Activated CD4-positive, alpha-beta memory T cell treated with anti-CD3 and anti-CD28 coated beads for 36 hours (primary cell): ENCODE results near the gene NDC80. TPM values are rescaled to one million over a fixed set of nuclear protein-coding genes. Genes with fewer than 3 reads are reported as not detected.

Experiments used
- CTCF ChIA-PET: fragments of 350-600 bp; sonication (Branson Sonifier 250); formaldehyde crosslinking; loops from one replicate; lab custom pipeline; 2021; ENCODE audit warnings: antibody characterized with exemption, inconsistent platforms; lab: Charles Lee
- POLR2A ChIA-PET: fragments of 350-600 bp; sonication (Branson Sonifier 250); formaldehyde crosslinking; loops from one replicate; lab custom pipeline; 2021; ENCODE audit warnings: antibody characterized with exemption; lab: Charles Lee
- DNase-seq: peaks from one replicate; pipeline ENCODE4 v3.0.0-alpha.2; 2020
- H3K27ac Mint-ChIP-seq: one replicate; pipeline ENCODE4 v1.8.0; 2021; ENCODE audit warnings: mixed read lengths
- H3K27me3 Mint-ChIP-seq: one replicate; pipeline ENCODE4 v1.8.0; 2021; ENCODE audit warnings: mixed read lengths
- H3K36me3 Mint-ChIP-seq: one replicate; pipeline ENCODE4 v1.8.0; 2021; ENCODE audit warnings: mixed read lengths
- H3K4me1 Mint-ChIP-seq: one replicate; pipeline ENCODE4 v1.8.0; 2021; ENCODE audit warnings: low read depth, mixed read lengths
- H3K4me3 Mint-ChIP-seq: one replicate; pipeline ENCODE4 v1.8.0; 2021; ENCODE audit warnings: mild to moderate bottlenecking, mixed read lengths
- H3K9me3 Mint-ChIP-seq: one replicate; pipeline ENCODE4 v1.8.0; 2021; ENCODE audit warnings: mixed read lengths
- intact Hi-C: fragments of 100-400 bp; cut with micrococcal nuclease; formaldehyde crosslinking; loops from one replicate; pipeline ENCODE4 v1.15.1; 2023
- total RNA-seq, 2 experiments: library from RNA; stranded (reverse); gene quantifications; one replicate each; pipeline ENCODE4 v1.2.3, GENCODE V29; 2021

The NDC80 gene
- total RNA-seq, 2 experiments from 2014 or later = 79.3 to 83.1 TPM

- ChIA-PET POLR2A (interaction anchor here (1.6 kb wide), 1 partner anchor 20 kb away, joined by 9 read pairs; the partner anchor contains the start of gene SMCHD1), CTCF (interaction anchor here (1.6 to 1.9 kb wide), 2 partner anchors 16 to 64 kb away, joined by 5 to 9 read pairs; partner anchors contain the start of genes METTL4 and NDC80)
- Mint-ChIP-seq H3K27ac (peak overlapping the region; percentile 24), H3K36me3 (peaks cover 3% of the 10 kb centered on the region), H3K4me3 (no peak overlapping the region), H3K9me3 (peaks cover 11% of the 10 kb centered on the region), H3K27me3 (no peaks in the 10 kb centered on the region), H3K4me1 (peaks cover 79% of the 10 kb centered on the region)
- intact Hi-C loops = loop anchor here (5.0 kb wide), 2 partner anchors 427 to 1823 kb away; partner anchors contain the start of gene YES1
- DNase-seq = no peak
These were observed 64.2 kb downstream of the NDC80 start for GRCh38 chr18:2635586-2635985.

GRCh38 chr18:2636126-2636631 lies 64.8 kb downstream of the NDC80 start:
- Mint-ChIP-seq H3K27me3 (no peaks in the 10 kb centered on the region), H3K4me3 (peak overlapping the region; percentile 59), H3K4me1 (peaks cover 84% of the 10 kb centered on the region), H3K27ac (peak overlapping the region; percentile 92), H3K9me3 (peaks cover 11% of the 10 kb centered on the region), H3K36me3 (peaks cover 3% of the 10 kb centered on the region)
- POLR2A ChIA-PET = interaction anchor here (0.6 to 1.6 kb wide), 2 partner anchors 19 to 23 kb away, joined by 3 to 9 read pairs; partner anchors contain the start of gene SMCHD1
- DNase-seq = no peak
- intact Hi-C loops = loop anchor here (1.0 to 5.0 kb wide), 4 partner anchors 8 to 1824 kb away; partner anchors contain the start of genes SMCHD1 and YES1
- CTCF ChIA-PET = interaction anchor here (0.9 to 1.9 kb wide), 4 partner anchors 15 to 516 kb away, joined by 3 to 9 read pairs (median 4); partner anchors contain the start of genes METTL4 and NDC80

GRCh38 chr18:2641638-2642037 lies 70.3 kb downstream of the NDC80 start:
- intact Hi-C loops = loop anchor here (1.0 to 5.0 kb wide), 7 partner anchors 13 to 606 kb away; partner anchors contain the start of genes METTL4, MYL12A and NDC80
- Mint-ChIP-seq H3K4me3 (peak overlapping the region; percentile 57), H3K36me3 (peaks cover 1% of the 10 kb centered on the region), H3K27me3 (no peaks in the 10 kb centered on the region), H3K4me1 (peaks cover 52% of the 10 kb centered on the region), H3K9me3 (peaks cover 4% of the 10 kb centered on the region), H3K27ac (peak overlapping the region; percentile 58)
- ChIA-PET POLR2A (interaction anchor here (0.6 to 1.7 kb wide), 4 partner anchors 14 to 1929 kb away, joined by 3 to 12 read pairs (median 3); partner anchors contain the start of genes ENOSF1, METTL4, NDC80 and SMCHD1), CTCF (interaction anchor here (1.5 to 1.6 kb wide), 2 partner anchors 14 kb away, joined by 4 to 5 read pairs; partner anchors contain the start of gene SMCHD1)
- no peak for DNase-seq

- intact Hi-C loops = loop anchor here (5.0 kb wide), 3 partner anchors 55 to 605 kb away; partner anchors contain the start of gene MYL12A
These were observed 71.4 kb downstream of the NDC80 start for GRCh38 chr18:2642771-2643170.

GRCh38 chr18:2644535-2644934 lies 73.2 kb downstream of the NDC80 start:
- H3K9me3 Mint-ChIP-seq = no peaks in the 10 kb centered on the region
- no peak overlapping the region for H3K27ac Mint-ChIP-seq
- H3K4me3 Mint-ChIP-seq = no peak overlapping the region
- ChIA-PET CTCF (interaction anchor here (0.8 kb wide), 1 partner anchor 602 kb away, joined by 3 read pairs; no protein-coding TSS in a partner anchor), POLR2A (interaction anchor here (0.9 to 2.9 kb wide), 3 partner anchors 9 to 17 kb away, joined by 3 to 18 read pairs (median 4); partner anchors contain the start of gene SMCHD1)
- H3K36me3 Mint-ChIP-seq = no peaks in the 10 kb centered on the region
- peaks cover 24% of the 10 kb centered on the region for H3K4me1 Mint-ChIP-seq
- intact Hi-C loops = loop anchor here (1.0 to 5.0 kb wide), 6 partner anchors 38 to 603 kb away; partner anchors contain the start of gene MYL12A
- H3K27me3 Mint-ChIP-seq = no peaks in the 10 kb centered on the region
- no peak for DNase-seq

More at GRCh38 chr18:2642771-2643170, 71.4 kb downstream of the NDC80 start:
- DNase-seq = no peak
- no peak overlapping the region for H3K4me3 Mint-ChIP-seq
- peaks cover 3% of the 10 kb centered on the region for H3K9me3 Mint-ChIP-seq
- ChIA-PET POLR2A (interaction anchor here (1.7 kb wide), 1 partner anchor 13 kb away, joined by 12 read pairs; the partner anchor contains the start of gene SMCHD1), CTCF (interaction anchor here (0.7 to 1.6 kb wide), 2 partner anchors 13 to 51 kb away, joined by 5 read pairs; partner anchors contain the start of gene SMCHD1)
- peaks cover under 1% of the 10 kb centered on the region for H3K36me3 Mint-ChIP-seq
- peaks cover 40% of the 10 kb centered on the region for H3K4me1 Mint-ChIP-seq
- peak overlapping the region; percentile 50 for H3K27ac Mint-ChIP-seq
- H3K27me3 Mint-ChIP-seq = no peaks in the 10 kb centered on the region

- no peaks in the 10 kb centered on the region for H3K9me3 Mint-ChIP-seq
- no peak for DNase-seq
- no peak overlapping the region for H3K27ac Mint-ChIP-seq
- CTCF ChIA-PET = interaction anchor here (1.1 to 2.3 kb wide), 2 partner anchors 16 to 280 kb away, joined by 3 to 5 read pairs; no protein-coding TSS in a partner anchor
- H3K36me3 Mint-ChIP-seq = peaks cover 6% of the 10 kb centered on the region
- intact Hi-C loops = loop anchor here (10.0 kb wide), 1 partner anchor 943 kb away; no protein-coding TSS in a partner anchor
- peaks cover 16% of the 10 kb centered on the region for H3K4me1 Mint-ChIP-seq
- no peak overlapping the region for H3K4me3 Mint-ChIP-seq
- H3K27me3 Mint-ChIP-seq = no peaks in the 10 kb centered on the region
- POLR2A ChIA-PET = no interaction called here
These were observed 80.6 kb downstream of the NDC80 start for GRCh38 chr18:2651981-2652380.

GRCh38 chr18:2653467-2653866 lies 82.1 kb downstream of the NDC80 start:
- ChIA-PET CTCF (no interaction called here), POLR2A (interaction anchor here (1.1 kb wide), 1 partner anchor 9 kb away, joined by 4 read pairs; no protein-coding TSS in a partner anchor)
- no peak for DNase-seq
- H3K9me3 Mint-ChIP-seq = no peaks in the 10 kb centered on the region
- no peaks in the 10 kb centered on the region for H3K27me3 Mint-ChIP-seq
- no peak overlapping the region for H3K27ac Mint-ChIP-seq
- peaks cover 18% of the 10 kb centered on the region for H3K36me3 Mint-ChIP-seq
- intact Hi-C loops = loop anchor here (10.0 kb wide), 1 partner anchor 941 kb away; no protein-coding TSS in a partner anchor
- H3K4me3 Mint-ChIP-seq = no peak overlapping the region
- H3K4me1 Mint-ChIP-seq = peaks cover 21% of the 10 kb centered on the region

- intact Hi-C loops = loop anchor here (1.0 to 10.0 kb wide), 4 partner anchors 13 to 940 kb away; partner anchors contain the start of gene MYL12A
- DNase-seq = no peak
- H3K4me1 Mint-ChIP-seq = peaks cover 26% of the 10 kb centered on the region
- POLR2A ChIA-PET = interaction anchor here (1.1 to 4.0 kb wide), 5 partner anchors 9 to 26 kb away, joined by 4 to 18 read pairs (median 9); no protein-coding TSS in a partner anchor
- H3K27ac Mint-ChIP-seq = peak overlapping the region; percentile 93
- H3K36me3 Mint-ChIP-seq = peaks cover 19% of the 10 kb centered on the region
- no peaks in the 10 kb centered on the region for H3K27me3 Mint-ChIP-seq
- CTCF ChIA-PET = interaction anchor here (0.6 to 1.7 kb wide), 2 partner anchors 12 to 65 kb away, joined by 3 to 5 read pairs; no protein-coding TSS in a partner anchor
- H3K4me3 Mint-ChIP-seq = peak overlapping the region; percentile 85
- H3K9me3 Mint-ChIP-seq = no peaks in the 10 kb centered on the region
These were observed 83.0 kb downstream of the NDC80 start for GRCh38 chr18:2654169-2654927.

- DNase-seq = no peak
- no peaks in the 10 kb centered on the region for H3K27me3 Mint-ChIP-seq
- H3K27ac Mint-ChIP-seq = peak overlapping the region; percentile 93
- peaks cover 22% of the 10 kb centered on the region for H3K36me3 Mint-ChIP-seq
- H3K4me3 Mint-ChIP-seq = peak overlapping the region; percentile 85
- no peaks in the 10 kb centered on the region for H3K9me3 Mint-ChIP-seq
- ChIA-PET CTCF (interaction anchor here (0.6 to 1.7 kb wide), 2 partner anchors 12 to 65 kb away, joined by 3 to 5 read pairs; no protein-coding TSS in a partner anchor), POLR2A (interaction anchor here (0.9 to 4.0 kb wide), 11 partner anchors 10 to 328 kb away, joined by 3 to 18 read pairs (median 7); no protein-coding TSS in a partner anchor)
- intact Hi-C loops = loop anchor here (1.0 to 10.0 kb wide), 13 partner anchors 14 to 1843 kb away; partner anchors contain the start of genes MYL12A, TGIF1 and YES1
- H3K4me1 Mint-ChIP-seq = peaks cover 29% of the 10 kb centered on the region
These were observed 83.5 kb downstream of the NDC80 start for GRCh38 chr18:2654928-2655177.

- Mint-ChIP-seq H3K27ac (peak within 1 kb of the TSS; percentile 97), H3K4me1 (peaks cover 29% of the 10 kb centered on the region), H3K27me3 (no peaks in the 10 kb centered on the region), H3K36me3 (peaks cover 22% of the 10 kb centered on the region), H3K4me3 (peak within 1 kb of the TSS; percentile 91), H3K9me3 (no peaks in the 10 kb centered on the region)
- ChIA-PET POLR2A (interaction anchor here (0.6 to 4.0 kb wide), 17 partner anchors 9 to 328 kb away, joined by 3 to 18 read pairs (median 5); partner anchors contain the start of genes METTL4 and NDC80), CTCF (interaction anchor here (0.6 to 1.7 kb wide), 4 partner anchors 13 to 85 kb away, joined by 3 to 5 read pairs (median 4); no protein-coding TSS in a partner anchor)
- peak; percentile 94 for DNase-seq
- intact Hi-C loops = loop anchor here (1.0 to 10.0 kb wide), 11 partner anchors 19 to 1843 kb away; partner anchors contain the start of genes MYL12A, TGIF1 and YES1
These were observed 84.0 kb downstream of the NDC80 start, which contains the start of gene SMCHD1 for GRCh38 chr18:2655178-2655953. TSS of gene SMCHD1 (plus strand) at chr18:2655726. CDS start at chr18:2656076, 350 bp downstream.
